ENCODE measurements around the gene GTF3C5. TPM values are rescaled to one million over a fixed set of nuclear protein-coding genes. Genes with fewer than 3 reads are reported as not detected.
A peak's percentile ranks its signal among the peaks of the same experiment; 100 is the strongest.

The GTF3C5 gene
- total and polyA plus RNA-seq, 9 of the 15 experiments (the other 6 are each of a cell fraction or from before 2014, with no cell fraction given) = 3.8 to 118 (median 83.7) TPM

- TF ChIP-seq CEBPB (tag; IDR thresholded peaks at IDR 0.05) = no peak
- TF ChIP-seq KAT8 (IDR thresholded peaks at IDR 0.05; ENCODE audit: low read depth) = no peak
- TF ChIP-seq SFPQ (IDR thresholded peaks at IDR 0.05; ENCODE audit: low read depth, low read length) = no peak
- TF ChIP-seq UBTF (IDR thresholded peaks at IDR 0.05; ENCODE audit: borderline replicate concordance in 1 of 2, low read depth in 2 of 2, low read length in 2 of 2) = no peak; a peak in 2 of 4 replicates
- TF ChIP-seq JUND (IDR thresholded peaks at IDR 0.05; ENCODE audit: borderline replicate concordance, low read depth, low read length) = no peak
- peak; percentile 52; the same call in 1 of the 3 replicates for TF ChIP-seq JUND (tag; IDR thresholded peaks at IDR 0.05; ENCODE audit: borderline replicate concordance, low read depth, low read length)
- no peak for TF ChIP-seq U2AF1 (optimal IDR thresholded peaks at IDR 0.05; ENCODE audit: low read depth, low read length)
- TF ChIP-seq CHD7 (IDR thresholded peaks at IDR 0.05; ENCODE audit: low read depth, low read length) = no peak
- TF ChIP-seq RAD21 (CRISPR knock-in tag; conservative IDR thresholded peaks at IDR 0.05 in 1 of 2, IDR thresholded peaks at IDR 0.05 in 1 of 2) = no peak; a peak in 2 of 4 replicates
- TF ChIP-seq ADNP (tag; IDR thresholded peaks at IDR 0.05) = no peak
Measured at GRCh38 chr9:132998831-132999635, 31.8 kb upstream of the GTF3C5 start (continued).
